C4-2B (cell line): ENCODE data around the gene HDAC5.
"Not testable (repeated sequence)": the region's sequence is repeated elsewhere in the genome, so short reads cannot be mapped to it uniquely, and the experiment has no call there.

Experiments used
- H3K27ac ChIP-seq: fragments of 450-650 bp; 2 replicates; pipeline ENCODE4 v1.5.1; 2017
- ZFX ChIP-seq: fragments of 450-650 bp; IDR thresholded peaks from 2 replicates; pipeline ENCODE4 v1.6.1; 2017
- TF ChIP-seq, protein P1 (sequence below): fragments of 450-650 bp; conservative IDR thresholded peaks from 2 replicates; pipeline ENCODE4 v1.5.1; 2017; ENCODE audit warnings: mild to moderate bottlenecking

HDAC5 gene

DNA sequence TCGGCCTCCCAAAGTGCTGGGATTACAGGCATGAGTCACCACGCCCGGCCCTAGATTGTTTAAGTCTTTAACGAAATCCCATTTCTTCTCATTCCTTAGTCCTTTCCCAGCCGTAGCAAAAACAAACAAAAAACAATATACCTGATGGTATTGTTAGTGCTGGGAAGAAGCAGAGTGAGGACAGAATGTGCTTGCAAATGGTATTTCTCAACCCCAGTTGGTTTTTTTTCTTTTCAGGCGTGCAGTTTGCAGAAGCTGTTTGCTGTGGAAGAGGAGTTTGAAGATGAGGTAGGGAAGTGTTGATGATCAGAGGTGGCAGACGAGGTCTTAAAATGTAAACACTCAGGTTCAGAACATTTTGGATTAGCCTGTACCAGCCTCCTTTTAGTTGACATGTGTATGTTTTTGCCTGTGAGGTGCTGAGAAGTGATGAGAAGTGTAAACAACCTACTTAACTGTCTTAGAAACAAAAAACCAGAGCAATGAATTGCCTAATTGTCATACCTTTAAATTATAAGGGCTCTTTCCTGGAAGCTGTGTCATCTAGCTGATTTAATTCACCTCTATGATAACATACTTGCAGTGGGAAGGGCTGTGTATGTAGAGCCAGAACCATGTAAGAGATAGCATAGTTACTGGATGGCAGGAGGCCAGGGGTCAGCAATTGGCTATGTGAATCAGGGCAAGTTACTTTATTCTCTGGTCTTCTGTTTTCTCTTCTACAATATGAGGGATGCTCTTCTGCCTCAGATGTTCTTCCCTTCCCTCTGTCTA lies 21.7 kb upstream of the HDAC5 start:
- no peak overlapping the region for H3K27ac ChIP-seq
- TF ChIP-seq, protein P1, sequence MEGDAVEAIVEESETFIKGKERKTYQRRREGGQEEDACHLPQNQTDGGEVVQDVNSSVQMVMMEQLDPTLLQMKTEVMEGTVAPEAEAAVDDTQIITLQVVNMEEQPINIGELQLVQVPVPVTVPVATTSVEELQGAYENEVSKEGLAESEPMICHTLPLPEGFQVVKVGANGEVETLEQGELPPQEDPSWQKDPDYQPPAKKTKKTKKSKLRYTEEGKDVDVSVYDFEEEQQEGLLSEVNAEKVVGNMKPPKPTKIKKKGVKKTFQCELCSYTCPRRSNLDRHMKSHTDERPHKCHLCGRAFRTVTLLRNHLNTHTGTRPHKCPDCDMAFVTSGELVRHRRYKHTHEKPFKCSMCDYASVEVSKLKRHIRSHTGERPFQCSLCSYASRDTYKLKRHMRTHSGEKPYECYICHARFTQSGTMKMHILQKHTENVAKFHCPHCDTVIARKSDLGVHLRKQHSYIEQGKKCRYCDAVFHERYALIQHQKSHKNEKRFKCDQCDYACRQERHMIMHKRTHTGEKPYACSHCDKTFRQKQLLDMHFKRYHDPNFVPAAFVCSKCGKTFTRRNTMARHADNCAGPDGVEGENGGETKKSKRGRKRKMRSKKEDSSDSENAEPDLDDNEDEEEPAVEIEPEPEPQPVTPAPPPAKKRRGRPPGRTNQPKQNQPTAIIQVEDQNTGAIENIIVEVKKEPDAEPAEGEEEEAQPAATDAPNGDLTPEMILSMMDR = no peak
- no peak for TF ChIP-seq ZFX

DNA sequence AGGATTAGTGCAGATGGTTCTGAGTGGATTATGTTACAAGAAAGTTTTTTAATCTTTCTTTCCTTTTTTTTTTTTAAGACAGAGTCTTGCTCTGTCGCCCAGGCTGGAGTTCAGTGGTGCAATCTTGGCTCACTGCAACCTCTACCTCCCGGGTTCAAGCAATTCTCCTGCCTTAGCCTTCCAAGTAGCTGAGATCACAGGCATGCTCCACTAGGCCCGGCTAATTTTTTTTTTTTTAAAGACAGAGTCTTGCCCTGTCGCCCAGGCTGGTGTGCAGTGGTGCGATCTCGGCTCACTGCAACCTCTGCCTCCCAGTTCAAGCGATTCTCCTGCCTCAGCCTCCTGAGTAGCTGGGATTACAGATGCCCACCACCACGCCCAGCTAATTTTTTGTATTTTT lies 20.5 kb upstream of the HDAC5 start:
- H3K27ac ChIP-seq = not testable (repeated sequence)

GRCh38 chr17:44137891-44138709 lies 14.7 kb upstream of the HDAC5 start:
- TF ChIP-seq ZFX = no peak
- TF ChIP-seq, protein P1 = no peak
- H3K27ac ChIP-seq = no peak overlapping the region

DNA sequence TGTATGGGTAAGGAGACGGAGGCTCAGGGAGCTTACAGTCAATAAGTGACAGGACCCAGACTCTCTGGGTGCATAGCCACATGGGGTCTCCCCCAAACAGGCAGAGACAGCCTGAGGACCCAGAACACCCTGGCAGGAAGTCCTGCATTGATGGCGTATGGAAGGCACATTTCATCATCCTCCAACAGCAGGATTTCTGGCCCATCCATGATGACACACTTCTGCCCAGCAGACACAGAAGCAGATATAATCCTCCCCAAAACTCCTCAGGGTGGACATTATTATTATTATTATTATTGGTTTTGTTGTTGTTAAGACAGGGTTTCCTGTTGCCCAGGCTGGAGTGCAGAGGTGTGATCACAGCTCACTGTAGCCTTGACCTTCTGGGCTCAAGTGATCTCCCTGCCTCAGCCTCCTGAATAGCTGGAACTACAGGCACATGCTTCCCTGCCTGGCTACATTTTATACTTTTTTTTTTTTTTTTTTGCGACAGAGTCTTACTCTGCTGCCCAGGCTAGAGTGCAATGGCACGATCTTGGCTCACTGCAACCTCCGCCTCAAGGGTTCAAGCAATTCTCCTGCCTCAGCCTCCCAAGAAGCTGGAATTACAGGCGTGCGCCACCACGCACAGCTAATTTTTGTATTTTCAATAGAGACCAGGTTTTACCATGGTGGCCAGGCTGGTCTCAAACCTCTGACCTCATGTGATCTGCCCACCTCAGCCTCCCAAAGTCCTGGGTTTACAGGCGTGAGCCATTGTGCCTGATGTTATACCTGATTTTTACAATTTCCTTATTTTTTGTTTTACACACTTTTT lies 11.5 kb upstream of the HDAC5 start:
- H3K27ac ChIP-seq = no peak overlapping the region
- TF ChIP-seq, protein P1 = no peak
- TF ChIP-seq ZFX = no peak

GRCh38 chr17:44133918-44134476 lies 10.6 kb upstream of the HDAC5 start:
- no peak overlapping the region for H3K27ac ChIP-seq
- TF ChIP-seq ZFX = no peak
- TF ChIP-seq, protein P1 = no peak

- H3K27ac ChIP-seq = no peak overlapping the region
- TF ChIP-seq, protein P1 = no peak
- no peak for TF ChIP-seq ZFX
These were observed 8.9 kb upstream of the HDAC5 start for GRCh38 chr17:44132275-44132821.

GRCh38 chr17:44131372-44131771 lies 7.9 kb upstream of the HDAC5 start:
- H3K27ac ChIP-seq = not testable (repeated sequence)
